IPS DF 19.7 (cell line): ENCODE results near the gene TADA2A.

ENCODE experiments used
- DNase-seq: peaks from one replicate; pipeline ENCODE4 v3.0.0-alpha.2; 2013; ENCODE audit warnings: low read depth, low spot score

Gene TADA2A

GRCh38 chr17:37461668-37462067 lies 55.0 kb downstream of the TADA2A start:
- no peak for DNase-seq

GRCh38 chr17:37462492-37462891 lies 55.8 kb downstream of the TADA2A start:
- DNase-seq, result no peak

GRCh38 chr17:37463039-37463438 lies 56.4 kb downstream of the TADA2A start:
- DNase-seq, result no peak

GRCh38 chr17:37465069-37465616 lies 58.5 kb downstream of the TADA2A start:
- DNase-seq, result no peak

- no peak for DNase-seq
Observed at GRCh38 chr17:37466471-37466870, 59.8 kb downstream of the TADA2A start.

GRCh38 chr17:37470181-37470580 lies 63.5 kb downstream of the TADA2A start:
- no peak for DNase-seq

- no peak for DNase-seq
Observed at GRCh38 chr17:37475731-37476420, 69.2 kb downstream of the TADA2A start.

- DNase-seq, result no peak
Observed at GRCh38 chr17:37476431-37477120, 69.9 kb downstream of the TADA2A start.

GRCh38 chr17:37478187-37478586 lies 71.5 kb downstream of the TADA2A start:
- DNase-seq, result no peak

GRCh38 chr17:37479025-37479424 lies 72.3 kb downstream of the TADA2A start:
- DNase-seq, result no peak

- no peak for DNase-seq
Observed at GRCh38 chr17:37480427-37480826, 73.7 kb downstream of the TADA2A start.

GRCh38 chr17:37481001-37481665 lies 74.4 kb downstream of the TADA2A start:
- no peak for DNase-seq

GRCh38 chr17:37483311-37484039 lies 76.8 kb downstream of the TADA2A start:
- no peak for DNase-seq

GRCh38 chr17:37485938-37486570 lies 79.4 kb downstream of the TADA2A start:
- no peak for DNase-seq

GRCh38 chr17:37488009-37488604 lies 81.4 kb downstream of the TADA2A start:
- no peak for DNase-seq

GRCh38 chr17:37488607-37489196 lies 82.0 kb downstream of the TADA2A start:
- DNase-seq, result no peak

- DNase-seq, result no peak
Observed at GRCh38 chr17:37489197-37490001, 82.7 kb downstream of the TADA2A start, which contains the start of gene DUSP14. DUSP14 (plus strand) TSS chr17:37489891; CDS start chr17:37512273, 22,382 bp downstream.

GRCh38 chr17:37490022-37490587 lies 83.4 kb downstream of the TADA2A start:
- DNase-seq, result no peak
